HEK293 (cell line): ENCODE results near the gene ZNF326.

Experiments
- CTCF ChIA-PET: fragments of 350-600 bp; formaldehyde crosslinking; extraction: SDS; loops from one replicate; lab custom pipeline; 2021; ENCODE audit warnings: antibody characterized with exemption; lab: Yijun Ruan, JAX
- POLR2A ChIA-PET: fragments of 300-600 bp; formaldehyde crosslinking; extraction: SDS; loops from one replicate; lab custom pipeline; 2020; ENCODE audit warnings: antibody characterized with exemption, inconsistent platforms; lab: Yijun Ruan, JAX
- H3K27ac ChIP-seq: fragments of 200-500 bp; sonication (Bioruptor generic); 2 replicates; pipeline ENCODE4 v1.5.1; 2014; ENCODE audit warnings: low read depth, low read length, control low read depth, inconsistent platforms; ENCODE audit errors: extremely low read depth
- H3K36me3 ChIP-seq, 2 experiments: fragments of 200-500 bp in 1 of 2; sonication (Bioruptor generic) in 1 of 2; 1 replicate in 1 of 2; 2 replicates in 1 of 2; pipeline ENCODE4 v1.5.1; 2014 to 2017; ENCODE audit warnings: inconsistent platforms in 2 of 2, low read length in 2 of 2; ENCODE audit not compliant: control insufficient read depth in 2 of 2, insufficient read depth in 1 of 2
- H3K4me1 ChIP-seq: fragments of 200-500 bp; sonication (Bioruptor generic); 2 replicates; pipeline ENCODE4 v1.5.1; 2014; ENCODE audit warnings: mild to moderate bottlenecking, low read length, inconsistent platforms; ENCODE audit not compliant: control insufficient read depth, insufficient read depth
- H3K4me3 ChIP-seq: 2 replicates; pipeline ENCODE4 v1.5.1; 2011; ENCODE audit warnings: low read depth, mild to moderate bottlenecking, control low read depth, low read length, moderate library complexity
- H3K9me3 ChIP-seq: fragments of 200-500 bp; sonication (Bioruptor generic); 2 replicates; pipeline ENCODE4 v1.5.1; 2014; ENCODE audit warnings: low read depth, low read length, inconsistent platforms; ENCODE audit not compliant: control insufficient read depth, insufficient read depth
- GFI1B ChIP-seq: fragments of 450-650 bp; formaldehyde crosslinking; IDR thresholded peaks from 2 replicates; pipeline ENCODE4 v1.5.1; 2016; ENCODE audit warnings: missing biosample characterization, missing genetic modification characterization
- IKZF3 ChIP-seq: fragments of 450-650 bp; IDR thresholded peaks from 2 replicates; pipeline ENCODE4 v1.5.0; 2018; ENCODE audit warnings: missing biosample characterization, mild to moderate bottlenecking, missing genetic modification characterization, moderate library complexity
- ZNF133 ChIP-seq: fragments of 450-650 bp; formaldehyde crosslinking; IDR thresholded peaks from 2 replicates; pipeline ENCODE4 v1.5.1; 2016; ENCODE audit warnings: missing biosample characterization, missing genetic modification characterization
- ZNF140 ChIP-seq: fragments of 450-650 bp; formaldehyde crosslinking; IDR thresholded peaks from 2 replicates; pipeline ENCODE4 v1.5.1; 2016; ENCODE audit warnings: missing biosample characterization, missing genetic modification characterization
- ZNF16 ChIP-seq: fragments of 450-650 bp; formaldehyde crosslinking; IDR thresholded peaks from 2 replicates; pipeline ENCODE4 v1.5.1; 2016; ENCODE audit warnings: low read depth, missing biosample characterization, missing genetic modification characterization
- ZNF184 ChIP-seq: fragments of 450-650 bp; IDR thresholded peaks from 2 replicates; pipeline ENCODE4 v1.5.1; 2018; ENCODE audit warnings: missing biosample characterization, mild to moderate bottlenecking, missing genetic modification characterization
- ZNF211 ChIP-seq: fragments of 450-650 bp; formaldehyde crosslinking; IDR thresholded peaks from 2 replicates; pipeline ENCODE4 v1.5.1; 2016; ENCODE audit warnings: low read depth, missing biosample characterization, missing genetic modification characterization
- ZNF354C ChIP-seq: fragments of 450-650 bp; formaldehyde crosslinking; IDR thresholded peaks from 2 replicates; pipeline ENCODE4 v1.5.1; 2016; ENCODE audit warnings: missing biosample characterization, missing genetic modification characterization, low read depth, borderline replicate concordance
- ZNF366 ChIP-seq: fragments of 450-650 bp; formaldehyde crosslinking; conservative IDR thresholded peaks from 2 replicates; pipeline ENCODE4 v1.5.1; 2016; ENCODE audit warnings: missing biosample characterization, missing genetic modification characterization
- ZNF391 ChIP-seq: fragments of 450-650 bp; formaldehyde crosslinking; IDR thresholded peaks from 2 replicates; pipeline ENCODE4 v1.5.1; 2016; ENCODE audit warnings: low read depth, missing biosample characterization, missing genetic modification characterization, borderline replicate concordance
- ZNF416 ChIP-seq: fragments of 450-650 bp; formaldehyde crosslinking; IDR thresholded peaks from 2 replicates; pipeline ENCODE4 v1.5.1; 2016; ENCODE audit warnings: missing biosample characterization, missing genetic modification characterization
- ZNF426 ChIP-seq: fragments of 450-650 bp; formaldehyde crosslinking; IDR thresholded peaks from 2 replicates; pipeline ENCODE4 v1.5.1; 2017; ENCODE audit warnings: missing biosample characterization, missing genetic modification characterization, mild to moderate bottlenecking, inconsistent platforms, moderate library complexity
- ZNF529 ChIP-seq: fragments of 450-650 bp; formaldehyde crosslinking; IDR thresholded peaks from 2 replicates; pipeline ENCODE4 v1.5.1; 2017; ENCODE audit warnings: missing genetic modification characterization, missing biosample characterization; ENCODE audit not compliant: insufficient replicate concordance
- ZNF623 ChIP-seq: fragments of 450-650 bp; formaldehyde crosslinking; IDR thresholded peaks from 2 replicates; pipeline ENCODE4 v1.5.1; 2016; ENCODE audit warnings: missing biosample characterization, missing genetic modification characterization
- ZNF629 ChIP-seq: fragments of 450-650 bp; formaldehyde crosslinking; IDR thresholded peaks from 2 replicates; pipeline ENCODE4 v1.5.1; 2017; ENCODE audit warnings: missing biosample characterization, missing genetic modification characterization
- ZNF654 ChIP-seq: fragments of 450-650 bp; formaldehyde crosslinking; IDR thresholded peaks from 2 replicates; pipeline ENCODE4 v1.5.1; 2016; ENCODE audit warnings: low read depth, missing biosample characterization, missing genetic modification characterization
- ZNF791 ChIP-seq: fragments of 450-650 bp; formaldehyde crosslinking; IDR thresholded peaks from 2 replicates; pipeline ENCODE4 v1.5.1; 2016; ENCODE audit warnings: missing biosample characterization, missing genetic modification characterization
- ZSCAN30 ChIP-seq: fragments of 450-650 bp; IDR thresholded peaks from 2 replicates; pipeline ENCODE4 v1.5.1; 2018; ENCODE audit warnings: missing biosample characterization, mild to moderate bottlenecking, missing genetic modification characterization, moderate library complexity
- TF ChIP-seq, protein P1 (sequence below): fragments of 450-650 bp; IDR thresholded peaks from 2 replicates; pipeline ENCODE4 v1.5.1; 2018; ENCODE audit warnings: missing biosample characterization, missing genetic modification characterization
- TF ChIP-seq, protein P2 (sequence below): fragments of 450-650 bp; formaldehyde crosslinking; IDR thresholded peaks from 2 replicates; pipeline ENCODE4 v1.5.1; 2016; ENCODE audit warnings: missing biosample characterization, missing genetic modification characterization
- TF ChIP-seq, protein P3 (sequence below): IDR thresholded peaks from 2 replicates; pipeline ENCODE4 v1.6.1; 2011; ENCODE audit warnings: mild to moderate bottlenecking, low read depth, low read length, borderline replicate concordance
- TF ChIP-seq, protein P4 (sequence below): fragments of 450-650 bp; formaldehyde crosslinking; IDR thresholded peaks from 2 replicates; pipeline ENCODE4 v1.5.1; 2017; ENCODE audit warnings: missing biosample characterization, missing genetic modification characterization

ZNF326 gene

DNA sequence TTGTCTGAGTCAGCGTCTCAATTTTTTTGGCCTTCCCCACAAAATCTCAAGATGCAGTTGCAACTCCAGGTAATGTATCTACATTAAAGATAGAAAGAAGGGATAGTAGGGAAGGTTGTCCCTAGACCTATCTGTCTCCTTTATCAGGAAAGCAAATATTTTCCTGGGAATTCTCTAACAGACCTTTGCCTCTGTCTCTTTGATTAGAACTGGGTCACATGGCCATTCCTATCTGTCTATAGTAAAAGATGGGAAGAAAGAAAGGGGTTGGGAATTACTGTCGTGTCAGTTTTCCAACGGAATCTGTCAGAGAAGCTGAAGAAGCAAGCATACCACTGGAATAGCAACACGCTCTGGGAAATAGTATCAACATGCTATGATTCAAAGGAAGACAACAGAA is 48.7 kb downstream of the ZNF326 start:
- POLR2A ChIA-PET = no interaction called here
- H3K9me3 ChIP-seq = no peaks in the 10 kb centered on the region
- TF ChIP-seq IKZF3 (tag by site-specific recombination) (no peak), ZNF791 (no peak), ZNF354C (no peak), ZNF184 (no peak), ZNF16 (tag by site-specific recombination) (no peak), ZNF416 (no peak), GFI1B (tag by site-specific recombination) (no peak)
- TF ChIP-seq, all 188 proteins: peak for 0
- Histone ChIP-seq H3K27ac (no peak overlapping the region), H3K36me3 (no peaks in the 10 kb centered on the region), H3K4me3 (no peak overlapping the region), H3K4me1 (no peaks in the 10 kb centered on the region)
- CTCF ChIA-PET = interaction anchor here (0.6 to 2.3 kb wide), 6 partner anchors 9 to 1240 kb away, joined by 3 to 6 read pairs (median 4); no protein-coding TSS in a partner anchor

DNA sequence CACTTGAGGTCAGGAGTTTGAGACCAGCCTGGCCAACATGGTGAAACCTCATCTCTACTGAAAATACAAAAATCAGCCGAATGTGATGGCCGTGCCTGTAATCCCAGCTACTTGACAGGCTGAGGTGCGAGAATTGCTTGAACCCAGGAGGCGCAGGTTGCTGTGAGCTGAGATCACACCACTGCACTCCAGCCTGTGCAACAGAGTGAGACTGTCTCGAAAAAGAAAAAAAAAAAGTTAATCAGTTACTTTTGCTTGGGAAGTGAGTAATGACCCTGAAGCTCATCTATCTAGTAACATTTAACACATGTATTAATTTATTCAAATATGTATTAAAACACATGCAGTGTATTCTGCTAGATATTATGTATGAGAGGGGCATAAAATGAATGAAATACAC is 49.4 kb downstream of the ZNF326 start:
- Histone ChIP-seq H3K4me3 (no peak overlapping the region), H3K27ac (no peak overlapping the region), H3K9me3 (no peaks in the 10 kb centered on the region), H3K4me1 (no peaks in the 10 kb centered on the region), H3K36me3 (no peaks in the 10 kb centered on the region)
- ChIA-PET POLR2A (no interaction called here), CTCF (interaction anchor here (0.6 to 2.3 kb wide), 4 partner anchors 17 to 70 kb away, joined by 3 to 6 read pairs (median 5); no protein-coding TSS in a partner anchor)
- no peak for TF ChIP-seq ZNF629 (tag by site-specific recombination)
- no peak for TF ChIP-seq ZNF211
- TF ChIP-seq ZNF366 (tag by site-specific recombination) = no peak

DNA sequence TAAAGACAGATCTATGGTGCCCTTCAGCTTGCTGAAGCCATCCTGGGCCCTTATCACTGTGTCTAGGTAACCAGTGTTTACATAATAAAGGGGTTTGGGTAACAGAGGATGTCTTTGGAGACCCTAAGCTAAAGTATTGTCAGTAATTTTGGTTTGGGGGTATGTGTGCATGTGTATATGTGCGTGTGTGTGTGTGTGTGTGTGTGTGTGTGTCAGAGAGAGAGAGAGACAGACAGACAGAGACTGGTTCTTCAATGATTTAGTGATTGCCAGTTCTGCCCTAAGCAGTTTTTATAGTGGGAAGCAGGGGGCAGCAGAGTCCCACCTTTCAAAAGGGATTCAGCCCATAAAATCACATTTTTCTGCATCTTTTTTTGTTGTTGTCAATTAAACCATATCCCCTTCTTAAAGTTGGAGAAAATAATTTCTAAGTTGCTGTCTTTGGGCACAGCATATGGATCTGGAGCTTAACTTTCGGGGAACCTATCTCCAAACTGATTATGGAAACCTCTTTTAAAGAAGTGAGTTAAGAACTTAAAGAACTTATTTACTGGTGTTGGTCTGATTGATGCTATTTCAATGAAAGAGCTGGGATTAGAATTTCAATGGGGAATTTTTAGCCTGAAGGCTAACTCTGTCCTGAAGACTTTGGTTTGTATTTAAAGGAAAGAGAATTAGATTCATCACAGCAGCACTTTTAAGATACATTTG is 51.1 kb downstream of the ZNF326 start:
- CTCF ChIA-PET = interaction anchor here (0.6 to 2.4 kb wide), 45 partner anchors 9 to 1340 kb away, joined by 3 to 14 read pairs (median 4); no protein-coding TSS in a partner anchor
- TF ChIP-seq ZNF391 (tag by site-specific recombination) (no peak), ZSCAN30 (tag by site-specific recombination) (no peak), ZNF654 (tag by site-specific recombination) (peak; percentile 80), ZNF133 (tag by site-specific recombination) (no peak), ZNF140 (tag by site-specific recombination) (no peak), ZNF426 (no peak), ZNF529 (tag by site-specific recombination) (no peak), ZNF623 (no peak)
- TF ChIP-seq, protein P1, sequence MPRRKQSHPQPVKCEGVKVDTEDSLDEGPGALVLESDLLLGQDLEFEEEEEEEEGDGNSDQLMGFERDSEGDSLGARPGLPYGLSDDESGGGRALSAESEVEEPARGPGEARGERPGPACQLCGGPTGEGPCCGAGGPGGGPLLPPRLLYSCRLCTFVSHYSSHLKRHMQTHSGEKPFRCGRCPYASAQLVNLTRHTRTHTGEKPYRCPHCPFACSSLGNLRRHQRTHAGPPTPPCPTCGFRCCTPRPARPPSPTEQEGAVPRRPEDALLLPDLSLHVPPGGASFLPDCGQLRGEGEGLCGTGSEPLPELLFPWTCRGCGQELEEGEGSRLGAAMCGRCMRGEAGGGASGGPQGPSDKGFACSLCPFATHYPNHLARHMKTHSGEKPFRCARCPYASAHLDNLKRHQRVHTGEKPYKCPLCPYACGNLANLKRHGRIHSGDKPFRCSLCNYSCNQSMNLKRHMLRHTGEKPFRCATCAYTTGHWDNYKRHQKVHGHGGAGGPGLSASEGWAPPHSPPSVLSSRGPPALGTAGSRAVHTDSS = no peak
- TF ChIP-seq, protein P2, sequence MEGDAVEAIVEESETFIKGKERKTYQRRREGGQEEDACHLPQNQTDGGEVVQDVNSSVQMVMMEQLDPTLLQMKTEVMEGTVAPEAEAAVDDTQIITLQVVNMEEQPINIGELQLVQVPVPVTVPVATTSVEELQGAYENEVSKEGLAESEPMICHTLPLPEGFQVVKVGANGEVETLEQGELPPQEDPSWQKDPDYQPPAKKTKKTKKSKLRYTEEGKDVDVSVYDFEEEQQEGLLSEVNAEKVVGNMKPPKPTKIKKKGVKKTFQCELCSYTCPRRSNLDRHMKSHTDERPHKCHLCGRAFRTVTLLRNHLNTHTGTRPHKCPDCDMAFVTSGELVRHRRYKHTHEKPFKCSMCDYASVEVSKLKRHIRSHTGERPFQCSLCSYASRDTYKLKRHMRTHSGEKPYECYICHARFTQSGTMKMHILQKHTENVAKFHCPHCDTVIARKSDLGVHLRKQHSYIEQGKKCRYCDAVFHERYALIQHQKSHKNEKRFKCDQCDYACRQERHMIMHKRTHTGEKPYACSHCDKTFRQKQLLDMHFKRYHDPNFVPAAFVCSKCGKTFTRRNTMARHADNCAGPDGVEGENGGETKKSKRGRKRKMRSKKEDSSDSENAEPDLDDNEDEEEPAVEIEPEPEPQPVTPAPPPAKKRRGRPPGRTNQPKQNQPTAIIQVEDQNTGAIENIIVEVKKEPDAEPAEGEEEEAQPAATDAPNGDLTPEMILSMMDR (tag by site-specific recombination) = peak; percentile 29
- TF ChIP-seq, protein P3, sequence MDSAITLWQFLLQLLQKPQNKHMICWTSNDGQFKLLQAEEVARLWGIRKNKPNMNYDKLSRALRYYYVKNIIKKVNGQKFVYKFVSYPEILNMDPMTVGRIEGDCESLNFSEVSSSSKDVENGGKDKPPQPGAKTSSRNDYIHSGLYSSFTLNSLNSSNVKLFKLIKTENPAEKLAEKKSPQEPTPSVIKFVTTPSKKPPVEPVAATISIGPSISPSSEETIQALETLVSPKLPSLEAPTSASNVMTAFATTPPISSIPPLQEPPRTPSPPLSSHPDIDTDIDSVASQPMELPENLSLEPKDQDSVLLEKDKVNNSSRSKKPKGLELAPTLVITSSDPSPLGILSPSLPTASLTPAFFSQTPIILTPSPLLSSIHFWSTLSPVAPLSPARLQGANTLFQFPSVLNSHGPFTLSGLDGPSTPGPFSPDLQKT = no peak
- TF ChIP-seq, protein P4, sequence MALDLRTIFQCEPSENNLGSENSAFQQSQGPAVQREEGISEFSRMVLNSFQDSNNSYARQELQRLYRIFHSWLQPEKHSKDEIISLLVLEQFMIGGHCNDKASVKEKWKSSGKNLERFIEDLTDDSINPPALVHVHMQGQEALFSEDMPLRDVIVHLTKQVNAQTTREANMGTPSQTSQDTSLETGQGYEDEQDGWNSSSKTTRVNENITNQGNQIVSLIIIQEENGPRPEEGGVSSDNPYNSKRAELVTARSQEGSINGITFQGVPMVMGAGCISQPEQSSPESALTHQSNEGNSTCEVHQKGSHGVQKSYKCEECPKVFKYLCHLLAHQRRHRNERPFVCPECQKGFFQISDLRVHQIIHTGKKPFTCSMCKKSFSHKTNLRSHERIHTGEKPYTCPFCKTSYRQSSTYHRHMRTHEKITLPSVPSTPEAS (tag by site-specific recombination) = peak; percentile 49; the same call in 1 of the 2 replicates
- H3K4me1 ChIP-seq = no peaks in the 10 kb centered on the region
- POLR2A ChIA-PET = interaction anchor here (0.6 kb wide), 1 partner anchor 22 kb away, joined by 3 read pairs; no protein-coding TSS in a partner anchor
- no peaks in the 10 kb centered on the region for H3K36me3 ChIP-seq
- no peaks in the 10 kb centered on the region for H3K9me3 ChIP-seq
- no peak overlapping the region for H3K4me3 ChIP-seq
- H3K27ac ChIP-seq = no peak overlapping the region
